ENCODE data around the gene EIF3F. TPM values are rescaled to one million over a fixed set of nuclear protein-coding genes. Genes with fewer than 3 reads are reported as not detected.

EIF3F gene
- total and polyA plus RNA-seq, 2 experiments from 2014 or later, result 193 to 359 TPM

DNA sequence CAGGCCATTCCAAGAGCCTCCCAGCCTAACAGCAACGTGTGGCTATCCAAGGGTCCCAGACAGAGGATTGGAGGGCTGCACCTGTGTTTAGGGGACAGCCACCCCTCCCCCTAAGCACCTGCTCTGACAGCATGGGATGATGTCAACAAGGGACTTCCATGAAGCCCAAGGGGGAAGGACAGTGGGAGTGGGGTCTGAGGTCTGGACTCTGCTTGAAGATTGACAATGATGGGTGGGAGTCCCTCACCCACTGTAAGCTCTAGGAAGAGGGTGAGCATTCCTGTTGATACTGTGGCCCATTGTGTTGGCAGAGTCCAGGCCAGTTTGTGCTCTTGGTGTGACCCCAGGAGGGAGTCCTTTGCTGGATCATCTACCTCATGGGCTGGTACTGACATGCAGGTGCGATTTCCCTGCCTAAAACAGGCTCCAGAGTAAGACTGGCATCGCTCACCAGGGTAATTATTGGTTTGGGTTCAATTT, 47.0 kb downstream of the EIF3F start:
- no peaks in the 10 kb centered on the region for H3K79me2 ChIP-seq (ENCODE audit: insufficient read depth)
- no peaks in the 10 kb centered on the region for H3K36me3 ChIP-seq (ENCODE audit: low read depth)
- no peaks in the 10 kb centered on the region for H3K9me3 ChIP-seq (ENCODE audit: low read depth)
- no peak overlapping the region for H3K4me2 ChIP-seq (ENCODE audit: unreplicated experiment)
- no peak overlapping the region for H3K4me3 ChIP-seq
- H4K20me1 ChIP-seq (ENCODE audit: insufficient read depth), result no peaks in the 10 kb centered on the region
- H3K4me1 ChIP-seq (ENCODE audit: insufficient read depth), result no peaks in the 10 kb centered on the region
- no peak overlapping the region for H2AFZ ChIP-seq
- DNase-seq, result no peak
- in situ Hi-C loops (cut with MboI), result no loop called here
- H3K9me2 ChIP-seq (ENCODE audit: insufficient read depth), result no peaks in the 10 kb centered on the region
- WGBS, 2 experiments (ENCODE audit: low coverage in 1 of 2, low lambda C conversion rate in 2 of 2, missing lambda C conversion rate in 2 of 2), result 63 to 82% methylated on average over 2 to 3 of the region's 3 CpGs
- no peak overlapping the region for H3K9ac ChIP-seq
- no peak overlapping the region for H3K27ac ChIP-seq
- TF ChIP-seq EZH2phosphoT487 (IDR thresholded peaks at IDR 0.05; ENCODE audit: insufficient read depth, low read depth) (no peak), EZH2 (IDR thresholded peaks at IDR 0.05; ENCODE audit: insufficient read depth, poor library complexity, severe bottlenecking) (no peak)
- no peaks in the 10 kb centered on the region for H3F3A ChIP-seq (ENCODE audit: insufficient read depth)
- no peaks in the 10 kb centered on the region for H3K27me3 ChIP-seq (replicated peaks; ENCODE audit: insufficient read depth)

DNA sequence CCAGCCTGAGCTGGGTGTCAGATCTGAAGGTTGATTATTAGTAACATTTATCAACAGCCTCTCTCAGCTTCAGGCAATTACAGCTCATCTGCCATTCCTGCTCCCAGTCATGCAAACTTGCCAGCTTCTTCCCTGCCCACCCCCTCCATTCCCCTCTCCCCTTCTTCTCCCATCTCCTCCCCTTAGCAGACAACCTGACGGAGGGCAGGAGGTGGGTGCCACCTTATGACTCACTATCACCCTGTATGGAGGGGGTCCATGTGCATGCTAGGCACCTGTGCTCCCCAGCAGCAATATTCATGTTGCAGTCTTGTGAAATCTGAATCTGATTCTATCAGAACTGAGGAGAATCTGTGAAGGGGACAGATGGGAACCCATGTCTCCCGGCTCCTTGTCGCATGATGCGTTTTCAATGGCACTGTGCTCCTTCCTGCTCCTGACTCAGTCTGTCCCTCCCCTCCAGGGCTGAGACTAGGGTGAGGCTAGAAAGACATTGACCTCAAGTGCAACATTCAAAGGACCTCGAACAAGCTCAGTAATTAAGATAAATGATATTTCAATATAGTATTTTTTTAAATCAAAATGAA, 47.6 kb downstream of the EIF3F start:
- Histone ChIP-seq H3K4me2 (ENCODE audit: unreplicated experiment) (no peak overlapping the region), H3F3A (ENCODE audit: insufficient read depth) (no peaks in the 10 kb centered on the region), H2AFZ (no peak overlapping the region), H3K9ac (no peak overlapping the region), H3K27ac (no peak overlapping the region), H3K4me3 (no peak overlapping the region), H3K9me3 (ENCODE audit: low read depth) (no peaks in the 10 kb centered on the region), H4K20me1 (ENCODE audit: insufficient read depth) (no peaks in the 10 kb centered on the region), H3K36me3 (ENCODE audit: low read depth) (no peaks in the 10 kb centered on the region), H3K9me2 (ENCODE audit: insufficient read depth) (no peaks in the 10 kb centered on the region), H3K4me1 (ENCODE audit: insufficient read depth) (no peaks in the 10 kb centered on the region), H3K79me2 (ENCODE audit: insufficient read depth) (no peaks in the 10 kb centered on the region), H3K27me3 (replicated peaks; ENCODE audit: insufficient read depth) (no peaks in the 10 kb centered on the region)
- no peak for TF ChIP-seq EZH2 (IDR thresholded peaks at IDR 0.05; ENCODE audit: insufficient read depth, poor library complexity, severe bottlenecking)
- no peak for TF ChIP-seq EZH2phosphoT487 (IDR thresholded peaks at IDR 0.05; ENCODE audit: insufficient read depth, low read depth)
- DNase-seq, result no peak
- in situ Hi-C loops (cut with MboI), result no loop called here
- 62 to 64% methylated on average over 5 of the region's 5 CpGs for WGBS, 2 experiments (ENCODE audit: low coverage in 1 of 2, low lambda C conversion rate in 2 of 2, missing lambda C conversion rate in 2 of 2)

DNA sequence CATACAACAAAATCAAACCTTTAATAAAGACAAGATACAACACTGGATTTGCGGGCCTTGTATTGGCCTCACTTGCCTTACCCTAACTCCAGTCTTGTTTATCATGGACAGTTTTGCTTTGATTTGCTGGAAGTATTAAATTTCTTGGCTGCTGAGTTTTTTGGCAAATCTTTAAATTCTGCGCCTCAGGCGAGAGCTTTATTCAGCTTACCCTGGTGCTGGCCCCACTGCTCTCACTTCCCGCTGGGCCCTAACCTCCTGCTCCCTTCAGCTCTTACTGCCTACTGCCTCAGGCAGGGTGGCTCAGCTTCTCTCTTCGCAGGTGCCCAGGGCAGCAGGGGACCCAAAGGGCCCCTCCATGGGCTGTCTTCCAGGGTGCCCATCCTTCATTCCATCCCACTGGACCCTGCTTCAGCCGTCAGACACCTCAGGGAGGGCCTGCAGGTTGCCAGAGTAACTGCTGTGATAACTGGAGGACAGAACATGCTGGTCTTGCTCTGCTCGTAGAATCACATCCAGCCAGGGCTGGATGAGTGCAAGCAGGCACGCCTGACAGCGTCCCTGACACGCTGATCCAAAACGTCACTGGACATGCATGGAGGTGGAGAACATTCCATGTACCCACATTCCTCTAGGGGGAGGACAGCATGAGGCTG, 48.2 kb downstream of the EIF3F start:
- Histone ChIP-seq H3F3A (ENCODE audit: insufficient read depth) (no peaks in the 10 kb centered on the region), H3K27ac (no peak overlapping the region), H3K79me2 (ENCODE audit: insufficient read depth) (no peaks in the 10 kb centered on the region), H3K9me2 (ENCODE audit: insufficient read depth) (no peaks in the 10 kb centered on the region), H3K27me3 (replicated peaks; ENCODE audit: insufficient read depth) (no peaks in the 10 kb centered on the region), H3K4me3 (no peak overlapping the region), H3K4me2 (ENCODE audit: unreplicated experiment) (no peak overlapping the region), H3K4me1 (ENCODE audit: insufficient read depth) (no peaks in the 10 kb centered on the region), H3K36me3 (ENCODE audit: low read depth) (no peaks in the 10 kb centered on the region), H4K20me1 (ENCODE audit: insufficient read depth) (no peaks in the 10 kb centered on the region), H3K9me3 (ENCODE audit: low read depth) (no peaks in the 10 kb centered on the region), H3K9ac (no peak overlapping the region), H2AFZ (no peak overlapping the region)
- in situ Hi-C loops (cut with MboI), result no loop called here
- 64 to 71% methylated on average over 11 of the region's 11 CpGs for WGBS, 2 experiments (ENCODE audit: low coverage in 1 of 2, low lambda C conversion rate in 2 of 2, missing lambda C conversion rate in 2 of 2)
- TF ChIP-seq EZH2phosphoT487 (IDR thresholded peaks at IDR 0.05; ENCODE audit: insufficient read depth, low read depth) (no peak), EZH2 (IDR thresholded peaks at IDR 0.05; ENCODE audit: insufficient read depth, poor library complexity, severe bottlenecking) (no peak)
- no peak for DNase-seq

DNA sequence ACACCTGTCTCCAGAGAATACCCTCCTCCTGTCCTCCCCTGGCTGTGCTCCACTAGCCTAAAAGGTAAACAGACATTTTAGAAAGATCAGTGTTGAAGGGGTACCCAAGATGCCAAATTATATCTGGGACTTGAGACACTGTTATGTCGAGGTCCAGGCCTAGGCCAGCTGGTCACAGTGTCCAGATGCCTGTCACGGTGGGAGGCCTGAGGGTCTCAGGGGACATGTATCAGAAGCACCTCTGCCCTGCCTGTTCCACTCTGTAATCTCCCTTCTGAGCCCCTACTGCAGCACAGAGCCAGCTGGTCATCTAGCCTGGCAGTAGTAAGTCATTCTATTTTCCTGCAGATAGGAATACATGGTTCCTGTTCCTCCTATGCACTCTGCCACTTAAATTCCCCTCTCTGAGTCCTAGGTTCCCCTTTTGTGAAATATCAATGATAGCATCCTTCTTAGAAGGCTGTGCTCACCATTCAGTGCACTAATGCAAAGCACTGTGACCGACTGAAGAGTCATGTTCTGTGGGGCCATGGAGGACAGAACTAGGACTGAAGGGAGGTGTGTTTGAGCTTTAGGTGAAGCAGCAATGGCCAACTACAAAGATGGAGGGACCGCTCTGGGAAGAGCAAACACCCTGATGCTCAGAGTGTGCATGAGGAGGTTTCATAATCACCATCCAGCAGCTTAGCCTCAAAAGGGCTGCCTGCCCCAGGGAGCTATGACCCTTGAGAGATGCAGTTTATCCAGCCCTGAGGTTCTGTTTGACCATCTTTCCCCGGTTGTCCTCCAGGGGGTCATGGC, 49.1 kb downstream of the EIF3F start:
- H3K4me2 ChIP-seq (ENCODE audit: unreplicated experiment), result no peak overlapping the region
- H3K27me3 ChIP-seq (replicated peaks; ENCODE audit: insufficient read depth), result no peaks in the 10 kb centered on the region
- WGBS, 2 experiments (ENCODE audit: low coverage in 1 of 2, low lambda C conversion rate in 2 of 2, missing lambda C conversion rate in 2 of 2), result 76 to 77% methylated on average over 5 of the region's 5 CpGs
- no peaks in the 10 kb centered on the region for H3K36me3 ChIP-seq (ENCODE audit: low read depth)
- no peaks in the 10 kb centered on the region for H3K9me3 ChIP-seq (ENCODE audit: low read depth)
- H3K27ac ChIP-seq, result no peak overlapping the region
- H3K4me1 ChIP-seq (ENCODE audit: insufficient read depth), result no peaks in the 10 kb centered on the region
- H3K79me2 ChIP-seq (ENCODE audit: insufficient read depth), result no peaks in the 10 kb centered on the region
- H3F3A ChIP-seq (ENCODE audit: insufficient read depth), result no peaks in the 10 kb centered on the region
- H4K20me1 ChIP-seq (ENCODE audit: insufficient read depth), result no peaks in the 10 kb centered on the region
- TF ChIP-seq EZH2phosphoT487 (IDR thresholded peaks at IDR 0.05; ENCODE audit: insufficient read depth, low read depth), result no peak
- no peak for TF ChIP-seq EZH2 (IDR thresholded peaks at IDR 0.05; ENCODE audit: insufficient read depth, poor library complexity, severe bottlenecking)
- no peak overlapping the region for H2AFZ ChIP-seq
- H3K9ac ChIP-seq, result no peak overlapping the region
- no peak overlapping the region for H3K4me3 ChIP-seq
- no peak for DNase-seq
- no peaks in the 10 kb centered on the region for H3K9me2 ChIP-seq (ENCODE audit: insufficient read depth)
- in situ Hi-C loops (cut with MboI), result no loop called here

Data from GM23248 (cell line).